Measurements from ENCODE around the gene MAPK1IP1L.
"Not testable (repeated sequence)": the region's sequence is repeated elsewhere in the genome, so short reads cannot be mapped to it uniquely, and the experiment has no call there.

GRCh38 chr14:55037995-55038394 lies 13.5 kb upstream of the MAPK1IP1L start:
- TF ChIP-seq CTCF (IDR thresholded peaks at IDR 0.05); EZH2 (IDR thresholded peaks at IDR 0.05; ENCODE audit: borderline replicate concordance, insufficient read depth, low read depth, low read length, poor library complexity, severe bottlenecking): not testable (repeated sequence)
